ENCODE results near the gene WWC1. TPM values are rescaled to one million over a fixed set of nuclear protein-coding genes. Genes with fewer than 3 reads are reported as not detected.
A peak's percentile ranks its signal among the peaks of the same experiment; 100 is the strongest.
"Not testable (repeated sequence)": the region's sequence is repeated elsewhere in the genome, so short reads cannot be mapped to it uniquely, and the experiment has no call there.

The WWC1 gene
- total RNA-seq, 2 donors from 2014 or later, result not detected

DNA sequence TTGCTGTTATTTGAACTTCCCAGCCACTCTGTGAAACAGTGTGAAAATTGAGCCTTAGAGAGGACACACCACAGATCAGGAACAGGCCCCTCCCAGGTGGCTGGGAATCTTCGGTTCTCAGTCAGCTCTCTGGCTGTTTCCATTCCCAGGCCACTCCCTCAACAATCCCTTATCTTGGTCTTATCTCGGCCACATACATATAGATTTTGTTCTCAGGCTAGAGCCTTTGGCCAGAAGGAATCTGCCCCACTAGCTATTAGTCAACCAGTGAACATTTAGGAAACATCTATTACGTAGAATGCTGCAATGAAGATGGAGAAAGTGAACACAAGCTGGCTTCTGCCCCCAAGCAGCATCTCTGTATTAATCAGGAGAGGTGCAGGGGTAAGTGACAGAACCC, 21.0 kb upstream of the WWC1 start:
- H3K36me3 Mint-ChIP-seq, result no peaks in the 10 kb centered on the region
- ATAC-seq (no peak), DNase-seq (ENCODE audit: low spot score) (no peak)
- peaks cover 5 to 15% of the 10 kb centered on the region in 2 donors for H3K4me1 Mint-ChIP-seq (ENCODE audit: low read depth in 2 of 2)
- peaks cover 16 to 18% of the 10 kb centered on the region in 2 donors for H3K27me3 Mint-ChIP-seq
- no peak overlapping the region for H3K27ac Mint-ChIP-seq
- H3K4me3 Mint-ChIP-seq, result no peak overlapping the region
- H3K9me3 Mint-ChIP-seq, result no peaks in the 10 kb centered on the region

DNA sequence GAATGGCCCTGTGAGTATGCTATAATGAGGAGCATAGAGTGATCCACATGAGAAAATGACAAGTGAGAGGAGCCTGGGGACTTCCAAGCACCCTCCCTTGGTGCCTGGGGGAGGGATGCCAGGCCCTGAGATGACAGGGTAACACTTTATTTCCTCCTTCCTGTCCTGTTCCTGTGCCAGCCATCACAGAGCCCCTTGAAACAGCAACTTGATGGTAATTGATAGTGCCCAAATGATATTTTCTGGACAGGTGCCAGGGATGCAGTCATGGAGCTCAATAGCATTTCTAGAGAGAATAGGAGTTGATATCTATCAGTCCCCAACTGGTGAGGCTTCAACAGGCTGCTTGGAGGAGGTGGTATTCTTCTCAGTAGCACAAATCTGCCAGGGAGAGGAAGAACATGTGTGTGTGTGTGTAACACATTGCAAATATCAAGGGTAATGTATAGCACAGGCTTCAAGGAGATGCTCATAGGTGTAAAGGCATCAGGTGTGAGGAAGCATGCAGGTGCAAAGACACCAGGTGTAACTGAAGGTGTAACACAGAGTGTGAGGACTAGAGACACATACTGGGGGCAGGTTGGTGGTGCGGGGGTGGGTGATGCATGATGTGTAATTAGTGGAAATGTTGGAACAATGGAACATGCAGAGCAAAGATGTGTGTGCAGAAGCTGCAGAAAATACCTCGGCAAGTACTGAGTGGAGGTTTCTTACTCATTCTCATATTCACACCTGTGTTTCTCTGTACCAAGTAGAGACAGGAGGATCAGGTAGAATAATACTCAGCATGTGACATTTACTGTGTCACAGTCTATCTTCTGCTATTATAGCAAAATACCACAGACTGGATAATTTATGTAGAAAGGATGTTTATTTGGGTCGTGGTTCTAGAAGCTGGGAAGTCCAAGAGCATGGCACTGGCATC, 18.1 kb upstream of the WWC1 start:
- no peaks in the 10 kb centered on the region for H3K36me3 Mint-ChIP-seq
- no peak for ATAC-seq
- DNase-seq (ENCODE audit: low spot score), result no peak
- peaks cover 3 to 14% of the 10 kb centered on the region in 2 donors for H3K4me1 Mint-ChIP-seq (ENCODE audit: low read depth in 2 of 2)
- no peak overlapping the region for H3K27ac Mint-ChIP-seq
- peaks cover 18 to 20% of the 10 kb centered on the region in 2 donors for H3K27me3 Mint-ChIP-seq
- no peaks in the 10 kb centered on the region for H3K9me3 Mint-ChIP-seq
- H3K4me3 Mint-ChIP-seq, result no peak overlapping the region

- no peak overlapping the region for H3K4me3 Mint-ChIP-seq
- no peak for ATAC-seq
- H3K36me3 Mint-ChIP-seq, result no peaks in the 10 kb centered on the region
- DNase-seq (ENCODE audit: low spot score), result no peak
- peaks cover 12 to 13% of the 10 kb centered on the region in 2 donors for H3K27me3 Mint-ChIP-seq
- no peaks in the 10 kb centered on the region for H3K9me3 Mint-ChIP-seq
- H3K4me1 Mint-ChIP-seq (ENCODE audit: low read depth in 2 of 2), result peaks cover 0 to 5% of the 10 kb centered on the region in 2 donors
- no peak overlapping the region for H3K27ac Mint-ChIP-seq
These were observed 17.0 kb upstream of the WWC1 start for GRCh38 chr5:168274406-168274805.

GRCh38 chr5:168275940-168276339, 15.5 kb upstream of the WWC1 start:
- Mint-ChIP-seq H3K4me1 (ENCODE audit: low read depth in 2 of 2) (peaks cover 0 to 5% of the 10 kb centered on the region in 2 donors), H3K27ac (no peak overlapping the region), H3K9me3 (no peaks in the 10 kb centered on the region), H3K4me3 (no peak overlapping the region), H3K36me3 (no peaks in the 10 kb centered on the region), H3K27me3 (peaks cover 9 to 13% of the 10 kb centered on the region in 2 donors)
- DNase-seq (ENCODE audit: low spot score) (no peak), ATAC-seq (peak; percentile 14 to 24)

GRCh38 chr5:168282120-168282519, 9.3 kb upstream of the WWC1 start:
- no peak for DNase-seq (ENCODE audit: low spot score)
- Mint-ChIP-seq H3K9me3 (peaks cover 4% of the 10 kb centered on the region), H3K27ac (no peak overlapping the region), H3K4me3 (no peak overlapping the region), H3K4me1 (ENCODE audit: low read depth in 2 of 2) (no peaks in the 10 kb centered on the region), H3K36me3 (peaks cover 14% of the 10 kb centered on the region), H3K27me3 (peaks cover 17 to 47% of the 10 kb centered on the region in 2 donors)
- ATAC-seq, result peak in 1 of 2 donors; percentile 55

DNA sequence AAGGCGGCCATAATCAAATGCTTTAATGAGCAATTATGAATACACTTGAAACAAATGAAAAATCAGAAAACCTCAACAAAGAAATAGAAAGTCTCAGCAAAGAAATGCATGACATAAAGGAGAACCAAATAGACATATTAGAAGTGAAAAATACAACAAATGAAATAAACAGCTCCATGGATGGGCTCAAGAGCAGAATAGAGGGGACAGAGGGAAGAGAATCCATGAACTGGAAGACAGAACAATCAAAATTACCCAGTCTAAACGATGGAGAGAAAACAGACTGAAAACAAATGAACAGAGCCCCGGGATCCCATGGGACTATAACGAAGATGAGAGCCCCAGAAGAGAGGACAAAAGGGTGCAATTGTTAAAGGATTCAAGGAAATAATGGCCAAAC, 6.6 kb upstream of the WWC1 start:
- no peak for DNase-seq (ENCODE audit: low spot score)
- Mint-ChIP-seq H3K4me3 (no peak overlapping the region), H3K27ac (no peak overlapping the region), H3K27me3 (peaks cover 28 to 70% of the 10 kb centered on the region in 2 donors), H3K36me3 (peaks cover 14% of the 10 kb centered on the region), H3K9me3 (peaks cover 4% of the 10 kb centered on the region), H3K4me1 (ENCODE audit: low read depth in 2 of 2) (peaks cover 2% of the 10 kb centered on the region in 2 donors)
- ATAC-seq, result no peak

GRCh38 chr5:168285696-168286095, 5.7 kb upstream of the WWC1 start:
- peaks cover 5 to 7% of the 10 kb centered on the region in 2 donors for H3K4me1 Mint-ChIP-seq (ENCODE audit: low read depth in 2 of 2)

GRCh38 chr5:168286386-168286785, 5.1 kb upstream of the WWC1 start:
- Mint-ChIP-seq H3K27me3 (peaks cover 37 to 82% of the 10 kb centered on the region in 2 donors), H3K36me3 (peaks cover 14% of the 10 kb centered on the region), H3K4me1 (ENCODE audit: low read depth in 2 of 2) (peaks cover 5 to 9% of the 10 kb centered on the region in 2 donors), H3K9me3 (peaks cover 4% of the 10 kb centered on the region), H3K27ac (no peak overlapping the region), H3K4me3 (no peak overlapping the region)
- ATAC-seq (no peak), DNase-seq (ENCODE audit: low spot score) (no peak)

More at GRCh38 chr5:168285696-168286095, 5.7 kb upstream of the WWC1 start:
- ATAC-seq (no peak), DNase-seq (ENCODE audit: low spot score) (no peak)
- peaks cover 4% of the 10 kb centered on the region for H3K9me3 Mint-ChIP-seq
- peaks cover 32 to 77% of the 10 kb centered on the region in 2 donors for H3K27me3 Mint-ChIP-seq
- peaks cover 14% of the 10 kb centered on the region for H3K36me3 Mint-ChIP-seq
- no peak overlapping the region for H3K4me3 Mint-ChIP-seq
- H3K27ac Mint-ChIP-seq, result no peak overlapping the region

- H3K27ac Mint-ChIP-seq; DNase-seq (ENCODE audit: low spot score); H3K9me3 Mint-ChIP-seq; ATAC-seq; H3K4me1 Mint-ChIP-seq (ENCODE audit: low read depth in 2 of 2); H3K4me3 Mint-ChIP-seq: not testable (repeated sequence)
- Mint-ChIP-seq H3K27me3 (peaks cover 35 to 78% of the 10 kb centered on the region in 2 donors), H3K36me3 (peaks cover 14% of the 10 kb centered on the region)
These were observed 4.6 kb upstream of the WWC1 start for GRCh38 chr5:168286863-168287262.

DNA sequence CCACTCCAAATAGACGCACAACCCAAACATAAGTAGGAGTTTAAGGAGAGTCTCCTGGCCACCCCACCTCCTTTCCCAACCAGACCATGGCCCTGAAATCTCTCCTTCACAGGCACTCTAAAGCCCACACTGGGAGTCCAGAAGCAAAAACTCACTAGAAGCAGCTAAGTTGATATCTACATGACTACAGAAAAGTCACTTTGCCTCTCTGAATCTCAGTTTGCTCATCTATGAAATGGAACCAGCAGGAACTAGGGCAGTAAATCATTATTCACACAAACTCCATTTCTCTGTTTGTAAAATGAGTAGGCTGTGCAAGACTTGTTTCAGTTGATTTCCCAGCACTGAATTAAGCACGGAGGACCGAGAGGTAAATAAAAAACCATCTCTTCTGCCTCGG, 4.1 kb upstream of the WWC1 start:
- peaks cover 14% of the 10 kb centered on the region for H3K36me3 Mint-ChIP-seq
- DNase-seq (ENCODE audit: low spot score) (no peak), ATAC-seq (no peak)
- no peak overlapping the region for H3K27ac Mint-ChIP-seq
- peaks cover 4% of the 10 kb centered on the region for H3K9me3 Mint-ChIP-seq
- no peak overlapping the region for H3K4me3 Mint-ChIP-seq
- peaks cover 33 to 73% of the 10 kb centered on the region in 2 donors for H3K27me3 Mint-ChIP-seq
- H3K4me1 Mint-ChIP-seq (ENCODE audit: low read depth in 2 of 2), result peaks cover 5 to 9% of the 10 kb centered on the region in 2 donors

DNA sequence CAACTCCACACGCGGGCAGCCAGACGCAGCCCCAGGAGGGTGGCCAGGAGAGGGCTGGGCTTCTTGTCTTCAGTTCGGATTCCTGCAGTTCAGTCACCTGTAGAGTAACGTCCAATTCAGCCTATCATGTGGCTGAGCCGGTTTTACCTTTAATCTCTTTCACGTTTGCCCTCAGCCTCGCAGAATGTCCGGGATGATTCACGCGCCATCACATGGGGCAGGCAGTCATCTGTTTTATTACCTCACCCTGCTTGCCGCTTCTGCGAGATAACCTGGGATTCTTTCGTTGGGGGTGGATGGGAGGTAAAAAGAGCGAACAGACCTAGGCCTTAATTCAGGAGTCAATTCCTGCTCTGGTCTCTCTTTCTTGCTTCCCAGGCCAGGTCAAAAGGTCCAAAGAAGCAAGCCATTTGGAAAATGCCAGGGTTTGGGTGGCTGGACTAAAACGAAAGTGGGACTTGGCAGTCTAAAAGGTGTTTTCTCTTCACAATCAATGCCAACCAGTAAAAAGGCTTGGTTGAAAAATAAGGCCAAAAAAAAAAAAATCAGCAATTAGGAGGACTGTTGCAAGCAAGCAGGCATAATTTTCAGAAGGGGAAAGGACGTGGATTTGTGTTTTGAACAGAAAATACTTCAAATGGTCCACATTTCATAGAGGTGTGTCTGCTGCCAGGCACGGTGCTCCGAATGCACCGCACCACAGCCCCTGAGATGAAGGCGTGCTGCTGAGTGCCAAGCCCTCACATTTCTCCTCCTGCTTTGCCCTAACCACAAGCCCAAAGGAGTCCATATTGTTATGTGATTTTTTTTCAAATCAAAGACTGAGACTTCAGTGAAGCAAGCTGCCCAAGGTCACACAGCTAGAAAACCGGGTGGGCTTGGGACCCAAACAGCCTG, 2.8 kb upstream of the WWC1 start:
- peaks cover 14% of the 10 kb centered on the region for H3K36me3 Mint-ChIP-seq

DNA sequence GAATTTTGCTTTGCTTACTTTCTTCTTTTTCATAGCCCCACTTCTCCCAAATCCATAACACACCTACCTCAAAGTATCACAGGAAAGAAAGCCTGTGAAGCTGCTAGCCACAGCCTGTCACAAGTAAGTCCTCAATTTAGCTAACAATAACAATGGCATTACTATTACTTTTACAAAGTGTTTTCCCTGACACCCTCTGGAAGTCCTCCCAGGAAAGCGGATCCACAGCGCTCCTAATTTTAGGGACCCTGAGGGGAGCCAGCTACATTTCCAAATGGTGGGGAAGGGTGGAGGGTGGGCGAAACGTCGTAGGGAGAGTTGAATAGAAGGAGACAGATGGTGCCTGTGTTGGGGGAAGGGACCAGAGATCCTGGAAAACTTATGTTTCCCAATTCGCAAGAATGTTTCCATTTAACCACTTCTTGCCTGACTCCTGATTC, 523 bp upstream of the WWC1 start:
- Mint-ChIP-seq H3K9me3 (no peaks in the 10 kb centered on the region), H3K4me1 (ENCODE audit: low read depth in 2 of 2) (peaks cover 5 to 13% of the 10 kb centered on the region in 2 donors), H3K27me3 (peaks cover 40 to 61% of the 10 kb centered on the region in 2 donors), H3K4me3 (peak overlapping the region; percentile 39), H3K36me3 (no peaks in the 10 kb centered on the region), H3K27ac (no peak overlapping the region)
- ATAC-seq (no peak), DNase-seq (ENCODE audit: low spot score) (peak; percentile 20)

More for the DNA sequence above, 2.8 kb upstream of the WWC1 start:
- Mint-ChIP-seq H3K4me1 (ENCODE audit: low read depth in 2 of 2) (peaks cover 5 to 13% of the 10 kb centered on the region in 2 donors), H3K9me3 (peaks cover 4% of the 10 kb centered on the region), H3K27ac (no peak overlapping the region), H3K4me3 (no peak overlapping the region), H3K27me3 (peaks cover 39 to 77% of the 10 kb centered on the region in 2 donors)
- ATAC-seq (no peak), DNase-seq (ENCODE audit: low spot score) (no peak)

DNA sequence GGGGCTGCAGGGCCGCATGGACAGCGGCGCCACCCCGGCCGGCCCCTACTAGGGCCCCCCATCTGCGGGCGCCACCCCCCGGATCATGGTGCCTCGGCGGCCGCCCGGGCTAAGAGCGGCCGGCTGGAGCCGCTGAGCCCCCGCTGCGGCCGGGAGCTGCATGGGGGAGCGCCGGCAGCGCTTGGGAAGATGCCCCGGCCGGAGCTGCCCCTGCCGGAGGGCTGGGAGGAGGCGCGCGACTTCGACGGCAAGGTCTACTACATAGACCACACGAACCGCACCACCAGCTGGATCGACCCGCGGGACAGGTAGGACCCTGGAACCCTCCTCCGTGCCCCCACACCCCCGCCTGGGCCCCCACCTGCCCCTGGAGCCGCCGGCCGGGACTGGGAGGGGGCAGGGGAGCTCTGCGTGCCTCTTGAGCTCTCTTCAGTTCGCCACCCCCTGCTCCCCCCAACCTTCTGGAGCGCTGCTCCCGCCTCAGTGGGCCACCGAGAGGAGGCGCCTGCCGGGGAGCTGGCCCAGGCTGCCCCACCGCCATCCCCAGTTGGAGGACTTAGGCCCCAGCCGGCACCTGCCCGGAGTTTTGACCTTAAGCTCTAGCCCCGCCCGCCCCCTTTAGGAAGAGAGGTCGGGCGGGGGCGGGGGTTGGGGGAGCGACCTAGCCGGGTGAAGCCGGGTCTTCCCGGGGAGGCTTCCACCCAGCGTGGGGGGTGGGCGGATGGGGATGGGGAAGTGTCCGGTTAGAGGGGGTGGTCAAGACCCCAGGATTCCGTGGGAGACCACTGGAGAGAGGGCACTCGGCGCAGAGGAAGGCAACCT, 730 bp downstream of the WWC1 start:
- Mint-ChIP-seq H3K9me3 (no peaks in the 10 kb centered on the region), H3K36me3 (no peaks in the 10 kb centered on the region), H3K4me3 (no peak overlapping the region), H3K4me1 (ENCODE audit: low read depth in 2 of 2) (peaks cover 5 to 13% of the 10 kb centered on the region in 2 donors), H3K27ac (no peak overlapping the region), H3K27me3 (peaks cover 35 to 49% of the 10 kb centered on the region in 2 donors)
- ATAC-seq (peak; percentile 3 to 34), DNase-seq (ENCODE audit: low spot score) (peak; percentile 29)

All from natural killer cell treated with Interleukin-12 subunit alpha and Interleukin-12 subunit beta and Interleukin-15 and Interleukin-18, amount 100 ng/mL, for 72 hours (primary cell).